Measurements from ENCODE around the gene RALGPS2. TPM values are rescaled to one million over a fixed set of nuclear protein-coding genes. Genes with fewer than 3 reads are reported as not detected.

RALGPS2 gene
- total and polyA plus RNA-seq, 11 donors: 1.6 to 12.7 (median 8.0) TPM

- H3K4me3 ChIP-seq: no peak overlapping the region
- H3K9me3 ChIP-seq: no peaks in the 10 kb centered on the region
- intact Hi-C loops (cut with DNase I): loop anchor here in 2 of 10 donors (5.0 to 10.0 kb wide), 2 partner anchors 192 to 194 kb away; no protein-coding TSS in a partner anchor
- H3K27ac ChIP-seq: no peak overlapping the region
- TF ChIP-seq POLR2A (IDR thresholded peaks at IDR 0.05) (no peak), CTCF (IDR thresholded peaks at IDR 0.05) (no peak)
- H3K27me3 ChIP-seq: no peaks in the 10 kb centered on the region
- peaks cover 0 to 8% (median 0%) of the 10 kb centered on the region in 12 donors for H3K4me1 ChIP-seq
- H3K36me3 ChIP-seq: peaks cover 0 to 8% (median 0%) of the 10 kb centered on the region in 9 donors
- ATAC-seq: no peak
- no peak for DNase-seq
Observed at GRCh38 chr1:178810585-178810984, 85.5 kb downstream of the RALGPS2 start.

- Histone ChIP-seq H3K27me3 (no peaks in the 10 kb centered on the region), H3K36me3 (no peaks in the 10 kb centered on the region), H3K9me3 (no peaks in the 10 kb centered on the region), H3K4me1 (peaks cover 0 to 6% (median 0%) of the 10 kb centered on the region in 12 donors), H3K4me3 (no peak overlapping the region), H3K27ac (no peak overlapping the region)
- intact Hi-C loops (cut with DNase I): loop anchor here in 1 of 10 donors (10.0 kb wide), 1 partner anchor 186 kb away; no protein-coding TSS in a partner anchor
- ATAC-seq (no peak), DNase-seq (no peak)
- TF ChIP-seq POLR2A (IDR thresholded peaks at IDR 0.05) (no peak), CTCF (IDR thresholded peaks at IDR 0.05) (no peak)
- 90 to 98% (median 93%) methylated on average over 2 of the region's 2 CpGs for WGBS, 4 donors
Observed at GRCh38 chr1:178818416-178818815, 93.4 kb downstream of the RALGPS2 start.

DNA sequence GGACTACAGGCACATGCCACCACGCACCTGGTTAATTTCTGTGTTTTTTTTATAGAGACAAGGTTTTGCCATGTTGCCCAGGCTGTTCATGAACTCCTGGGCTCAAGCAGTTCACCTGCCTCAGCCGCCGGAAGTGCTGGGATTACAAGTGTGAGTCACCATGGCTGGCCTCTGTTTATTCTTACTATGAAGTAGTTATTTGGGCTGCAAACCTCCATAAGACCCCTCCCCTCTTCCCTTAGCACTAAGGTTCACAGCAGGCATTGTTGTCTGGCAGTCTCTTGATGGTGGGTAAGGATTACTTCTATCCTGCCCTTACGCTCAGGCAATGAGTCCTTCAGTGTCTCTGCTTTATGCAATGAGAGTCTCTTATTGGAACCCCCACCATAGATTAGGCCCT lies 94.1 kb downstream of the RALGPS2 start:
- no peak for TF ChIP-seq CTCF (IDR thresholded peaks at IDR 0.05)

GRCh38 chr1:178821134-178821866 lies 96.3 kb downstream of the RALGPS2 start:
- no peaks in the 10 kb centered on the region for H3K27me3 ChIP-seq
- H3K4me3 ChIP-seq: no peak overlapping the region
- intact Hi-C loops (cut with DNase I): no loop called here
- TF ChIP-seq POLR2A (IDR thresholded peaks at IDR 0.05) (no peak), CTCF (IDR thresholded peaks at IDR 0.05) (no peak)
- no peaks in the 10 kb centered on the region for H3K4me1 ChIP-seq
- peaks cover 0 to under 1% (median 0%) of the 10 kb centered on the region in 12 donors for H3K9me3 ChIP-seq
- WGBS, 4 donors: 90 to 95% (median 93%) methylated on average over 1 of the region's 1 CpG
- no peak for ATAC-seq
- no peaks in the 10 kb centered on the region for H3K36me3 ChIP-seq
- DNase-seq: no peak
- no peak overlapping the region for H3K27ac ChIP-seq

More for the DNA sequence above, 94.1 kb downstream of the RALGPS2 start:
- ATAC-seq: no peak
- Histone ChIP-seq H3K27ac (no peak overlapping the region), H3K9me3 (no peaks in the 10 kb centered on the region), H3K4me3 (no peak overlapping the region), H3K4me1 (no peaks in the 10 kb centered on the region), H3K36me3 (no peaks in the 10 kb centered on the region), H3K27me3 (no peaks in the 10 kb centered on the region)
- intact Hi-C loops (cut with DNase I): loop anchor here in 1 of 10 donors (10.0 kb wide), 1 partner anchor 186 kb away; no protein-coding TSS in a partner anchor
- no peak for DNase-seq
- WGBS, 4 donors: 81 to 99% (median 96%) methylated on average over 4 of the region's 4 CpGs
